CD4-positive, alpha-beta T cell (primary cell): ENCODE data around the gene NOC3L. TPM values are rescaled to one million over a fixed set of nuclear protein-coding genes. Genes with fewer than 3 reads are reported as not detected.
A peak's percentile ranks its signal among the peaks of the same experiment; 100 is the strongest.

Experiments
- ATAC-seq: fragments of 200-7000 bp; cut with Tn5 transposase; one replicate; pipeline ENCODE4 v1.10.0; 2022; ENCODE audit warnings: mild to moderate bottlenecking; ENCODE audit not compliant: poor library complexity
- CTCF ChIA-PET: fragments of 350-600 bp; sonication (Branson Sonifier 250); formaldehyde crosslinking; loops from one replicate; lab custom pipeline; 2021; ENCODE audit warnings: antibody characterized with exemption, inconsistent platforms; lab: Charles Lee
- POLR2A ChIA-PET: fragments of 350-600 bp; sonication (Branson Sonifier 250); formaldehyde crosslinking; loops from one replicate; lab custom pipeline; 2021; ENCODE audit warnings: antibody characterized with exemption, inconsistent platforms; lab: Charles Lee
- DNase-seq, 14 experiments: peaks; one replicate each; pipeline ENCODE4 v3.0.0-alpha.2; 2013 to 2020; ENCODE audit warnings: mixed read lengths in 2 of 14
- H3K27ac ChIP-seq, 2 donors: one replicate each; pipeline versions ENCODE4 v1.5.1 to v1.7.0; 2013; ENCODE audit warnings: low read length in 2 of 2, low read depth in 1 of 2, mild to moderate bottlenecking in 1 of 2
- H3K27me3 ChIP-seq, 2 experiments: 1 replicate in 1 of 2; 2 replicates in 1 of 2; pipeline versions ENCODE4 v1.6.1 to v1.7.0; 2013; ENCODE audit warnings: low read length in 2 of 2, control low read depth in 1 of 2, mild to moderate bottlenecking in 1 of 2, moderate library complexity in 1 of 2; ENCODE audit not compliant: insufficient read depth in 2 of 2, control insufficient read depth in 1 of 2
- H3K36me3 ChIP-seq: one replicate; pipeline ENCODE4 v1.6.1; 2013; ENCODE audit warnings: low read length, control low read depth; ENCODE audit not compliant: insufficient read depth
- H3K4me1 ChIP-seq: one replicate; pipeline ENCODE4 v1.6.1; 2013; ENCODE audit warnings: low read length, control low read depth; ENCODE audit not compliant: insufficient read depth
- H3K4me3 ChIP-seq: one replicate; pipeline ENCODE4 v1.5.1; 2013; ENCODE audit warnings: mild to moderate bottlenecking, low read length, moderate library complexity
- H3K9me3 ChIP-seq, 2 experiments: 1 replicate in 1 of 2; 2 replicates in 1 of 2; pipeline versions ENCODE4 v1.6.1 to v1.7.0; 2013; ENCODE audit warnings: low read length in 2 of 2, mild to moderate bottlenecking in 2 of 2, control low read depth in 1 of 2, moderate library complexity in 1 of 2; ENCODE audit not compliant: control insufficient read depth in 1 of 2, insufficient read depth in 1 of 2
- H3K27ac Mint-ChIP-seq: one replicate; pipeline ENCODE4 v1.8.0; 2020; ENCODE audit warnings: mixed read lengths
- H3K27me3 Mint-ChIP-seq: one replicate; pipeline ENCODE4 v1.8.0; 2021; ENCODE audit warnings: mixed read lengths
- H3K36me3 Mint-ChIP-seq: one replicate; pipeline ENCODE4 v1.8.0; 2021; ENCODE audit warnings: low read depth, mixed read lengths
- H3K4me1 Mint-ChIP-seq: one replicate; pipeline ENCODE4 v1.8.0; 2021; ENCODE audit warnings: low read depth, mixed read lengths
- H3K4me3 Mint-ChIP-seq: one replicate; pipeline ENCODE4 v1.8.0; 2020; ENCODE audit warnings: mild to moderate bottlenecking, mixed read lengths
- H3K9me3 Mint-ChIP-seq: one replicate; pipeline ENCODE4 v1.8.0; 2020; ENCODE audit warnings: mixed read lengths
- intact Hi-C, 2 experiments: fragments of 100-400 bp; cut with DNase I in 1 of 2; cut with micrococcal nuclease in 1 of 2; formaldehyde crosslinking; loops; one replicate each; pipeline versions ENCODE4 v1.15.1 to v1.9.0; 2023 to 2025; cut with DNase I, micrococcal nuclease
- total RNA-seq, 174 experiments: library from RNA in 2 of 174; stranded (reverse) in 2 of 174; gene quantifications; one replicate each; pipeline ENCODE4 v1.2.3 and lab custom pipeline; 2021 to 2026
- TF ChIP-seq, protein P1 (sequence below): fragments of 200-600 bp; IDR thresholded peaks from one replicate; pipeline ENCODE4 v1.8.0; 2022; ENCODE audit warnings: antibody characterized with exemption, mild to moderate bottlenecking

Gene NOC3L
- total RNA-seq, 2 experiments from 2014 or later = 7.1 to 8.0 TPM

DNA sequence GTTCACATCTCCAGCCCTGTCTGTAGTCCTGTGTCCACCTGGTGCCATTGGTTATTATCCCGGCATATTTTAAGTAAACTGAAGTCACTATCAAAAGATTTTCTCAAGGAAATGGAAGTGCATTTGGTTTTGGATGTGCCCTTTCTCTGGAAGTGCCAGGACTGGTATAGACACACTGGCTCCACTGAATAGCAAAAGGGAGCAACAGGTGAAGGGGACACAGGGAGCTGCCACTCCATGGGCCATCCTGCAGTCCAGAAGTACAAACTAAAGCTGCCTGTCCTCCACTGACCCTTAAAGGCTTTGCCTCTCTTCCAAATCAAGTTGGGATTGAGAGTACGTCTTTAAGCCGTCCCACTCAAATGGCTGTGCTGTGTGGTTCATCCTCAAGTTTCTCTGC is 62.7 kb downstream of the NOC3L start:
- Mint-ChIP-seq H3K27me3 (peaks cover 70% of the 10 kb centered on the region), H3K9me3 (no peaks in the 10 kb centered on the region)
- CTCF ChIA-PET = no interaction called here

GRCh38 chr10:94299417-94299816 is 63.3 kb downstream of the NOC3L start:
- ATAC-seq (no peak), DNase-seq (peak in 3 of 14 experiments; percentile 27 to 42 (median 34))
- TF ChIP-seq, protein P1, sequence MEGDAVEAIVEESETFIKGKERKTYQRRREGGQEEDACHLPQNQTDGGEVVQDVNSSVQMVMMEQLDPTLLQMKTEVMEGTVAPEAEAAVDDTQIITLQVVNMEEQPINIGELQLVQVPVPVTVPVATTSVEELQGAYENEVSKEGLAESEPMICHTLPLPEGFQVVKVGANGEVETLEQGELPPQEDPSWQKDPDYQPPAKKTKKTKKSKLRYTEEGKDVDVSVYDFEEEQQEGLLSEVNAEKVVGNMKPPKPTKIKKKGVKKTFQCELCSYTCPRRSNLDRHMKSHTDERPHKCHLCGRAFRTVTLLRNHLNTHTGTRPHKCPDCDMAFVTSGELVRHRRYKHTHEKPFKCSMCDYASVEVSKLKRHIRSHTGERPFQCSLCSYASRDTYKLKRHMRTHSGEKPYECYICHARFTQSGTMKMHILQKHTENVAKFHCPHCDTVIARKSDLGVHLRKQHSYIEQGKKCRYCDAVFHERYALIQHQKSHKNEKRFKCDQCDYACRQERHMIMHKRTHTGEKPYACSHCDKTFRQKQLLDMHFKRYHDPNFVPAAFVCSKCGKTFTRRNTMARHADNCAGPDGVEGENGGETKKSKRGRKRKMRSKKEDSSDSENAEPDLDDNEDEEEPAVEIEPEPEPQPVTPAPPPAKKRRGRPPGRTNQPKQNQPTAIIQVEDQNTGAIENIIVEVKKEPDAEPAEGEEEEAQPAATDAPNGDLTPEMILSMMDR = no peak
- H3K27me3 ChIP-seq = peaks cover 14% of the 10 kb centered on the region in 2 experiments
- H3K4me3 ChIP-seq = no peak overlapping the region
- no peaks in the 10 kb centered on the region for H3K36me3 ChIP-seq
- intact Hi-C loops = no loop called here
- Mint-ChIP-seq H3K36me3 (no peaks in the 10 kb centered on the region), H3K4me1 (peaks cover 22% of the 10 kb centered on the region), H3K27ac (no peak overlapping the region), H3K9me3 (no peaks in the 10 kb centered on the region), H3K4me3 (no peak overlapping the region), H3K27me3 (peaks cover 69% of the 10 kb centered on the region)
- CTCF ChIA-PET = no interaction called here
- no peak overlapping the region for H3K27ac ChIP-seq
- H3K4me1 ChIP-seq = peaks cover 9% of the 10 kb centered on the region
- POLR2A ChIA-PET = no interaction called here
- no peaks in the 10 kb centered on the region for H3K9me3 ChIP-seq

More for the DNA sequence above, 62.7 kb downstream of the NOC3L start:
- POLR2A ChIA-PET = no interaction called here
- Histone ChIP-seq H3K9me3 (no peaks in the 10 kb centered on the region), H3K4me1 (peaks cover 9% of the 10 kb centered on the region), H3K4me3 (no peak overlapping the region), H3K27ac (no peak overlapping the region), H3K36me3 (no peaks in the 10 kb centered on the region), H3K27me3 (peaks cover 12 to 14% of the 10 kb centered on the region in 2 experiments)
- H3K27ac Mint-ChIP-seq = no peak overlapping the region
- H3K36me3 Mint-ChIP-seq = no peaks in the 10 kb centered on the region
- intact Hi-C loops = no loop called here
- H3K4me1 Mint-ChIP-seq = peaks cover 22% of the 10 kb centered on the region
- H3K4me3 Mint-ChIP-seq = no peak overlapping the region
- ATAC-seq (no peak), DNase-seq (no peak)
- TF ChIP-seq, protein P1 = no peak

- H3K27me3 Mint-ChIP-seq = peaks cover 72% of the 10 kb centered on the region
- no peaks in the 10 kb centered on the region for H3K9me3 Mint-ChIP-seq
- Histone ChIP-seq H3K4me3 (no peak overlapping the region), H3K4me1 (peaks cover 4% of the 10 kb centered on the region), H3K9me3 (no peaks in the 10 kb centered on the region), H3K27me3 (peaks cover 15 to 31% of the 10 kb centered on the region in 2 experiments), H3K27ac (no peak overlapping the region), H3K36me3 (no peaks in the 10 kb centered on the region)
- intact Hi-C loops = no loop called here
- peaks cover 8% of the 10 kb centered on the region for H3K4me1 Mint-ChIP-seq
- TF ChIP-seq, protein P1 = no peak
- H3K4me3 Mint-ChIP-seq = no peak overlapping the region
- no peak for ATAC-seq
- ChIA-PET POLR2A (no interaction called here), CTCF (no interaction called here)
- no peaks in the 10 kb centered on the region for H3K36me3 Mint-ChIP-seq
- no peak overlapping the region for H3K27ac Mint-ChIP-seq
- DNase-seq = no peak
Observed at GRCh38 chr10:94294168-94294567, 68.6 kb downstream of the NOC3L start.
